ENCODE results near the gene MAGEA2.
"Not testable (repeated sequence)": the region's sequence is repeated elsewhere in the genome, so short reads cannot be mapped to it uniquely, and the experiment has no call there.

- TF ChIP-seq CSDC2 (CRISPR knock-in tag; IDR thresholded peaks at IDR 0.05); TCF4 (CRISPR knock-in tag; IDR thresholded peaks at IDR 0.05; ENCODE audit: borderline replicate concordance); PATZ1 (CRISPR knock-in tag; IDR thresholded peaks at IDR 0.05; ENCODE audit: borderline replicate concordance); ZFP3 (CRISPR knock-in tag; IDR thresholded peaks at IDR 0.05); CREB5 (CRISPR knock-in tag; IDR thresholded peaks at IDR 0.05; ENCODE audit: low read depth); ESRRG (CRISPR knock-in tag; IDR thresholded peaks at IDR 0.05); ZNF8 (CRISPR knock-in tag; IDR thresholded peaks at IDR 0.05); ISL1 (CRISPR knock-in tag; IDR thresholded peaks at IDR 0.05); CSRNP3 (CRISPR knock-in tag; IDR thresholded peaks at IDR 0.05); ZNF565 (CRISPR knock-in tag; conservative IDR thresholded peaks at IDR 0.05; ENCODE audit: low read depth); SNAI2 (CRISPR knock-in tag; IDR thresholded peaks at IDR 0.05): not testable (repeated sequence)
Measured at GRCh38 chrX:152769549-152770289, 16.1 kb upstream of the MAGEA2 start, which contains the start of gene MAGEA6.

Measured in SK-N-SH treated with all-trans-retinoic acid at 6 μM for 48 hours (cell line).